Measurements from ENCODE around the gene PDK1.
"Not testable (repeated sequence)": the region's sequence is repeated elsewhere in the genome, so short reads cannot be mapped to it uniquely, and the experiment has no call there.

The PDK1 gene

DNA sequence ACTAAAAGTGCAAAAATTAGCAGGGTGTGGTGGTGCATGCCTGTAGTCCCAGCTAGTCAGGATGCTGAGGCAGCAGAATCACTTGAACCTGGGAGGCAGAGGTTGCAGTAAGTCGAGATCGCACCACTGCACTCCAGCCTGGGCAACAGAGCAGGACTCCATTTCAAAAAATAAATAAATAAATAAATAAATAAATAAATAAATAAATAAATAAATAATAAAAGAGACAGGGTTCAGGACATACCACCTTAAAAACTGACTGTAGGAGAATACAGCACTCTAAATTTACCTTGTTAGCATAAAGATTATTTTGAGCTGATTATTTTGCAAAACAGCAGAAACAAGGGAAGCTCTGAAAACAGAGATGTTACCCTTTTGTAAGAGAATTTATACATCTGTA lies 23.4 kb upstream of the PDK1 start:
- not testable (repeated sequence) for DNase-seq (ENCODE audit: low read depth); H3K36me3 ChIP-seq (ENCODE audit: control insufficient read depth, insufficient read depth, low read length, severe bottlenecking); H3K4me3 ChIP-seq (ENCODE audit: low read length); H3K9ac ChIP-seq (ENCODE audit: low read length); H3K9me3 ChIP-seq (ENCODE audit: control insufficient read depth, low read length); H3K27me3 ChIP-seq (replicated peaks; ENCODE audit: control insufficient read depth, insufficient read depth, low read length); H3K4me1 ChIP-seq (ENCODE audit: control insufficient read depth, insufficient read depth, low read length)

- H3K27me3 ChIP-seq (replicated peaks; ENCODE audit: control insufficient read depth, insufficient read depth, low read length), result no peaks in the 10 kb centered on the region
- H3K4me1 ChIP-seq (ENCODE audit: control insufficient read depth, insufficient read depth, low read length), result no peaks in the 10 kb centered on the region
- no peak overlapping the region for H3K4me3 ChIP-seq (ENCODE audit: low read length)
- no peak overlapping the region for H3K9ac ChIP-seq (ENCODE audit: low read length)
- H3K36me3 ChIP-seq (ENCODE audit: control insufficient read depth, insufficient read depth, low read length, severe bottlenecking), result no peaks in the 10 kb centered on the region
- H3K9me3 ChIP-seq (ENCODE audit: control insufficient read depth, low read length), result peaks cover 8% of the 10 kb centered on the region
- DNase-seq (ENCODE audit: low read depth), result no peak
Measured at GRCh38 chr2:172533687-172534086, 22.2 kb upstream of the PDK1 start.

DNA sequence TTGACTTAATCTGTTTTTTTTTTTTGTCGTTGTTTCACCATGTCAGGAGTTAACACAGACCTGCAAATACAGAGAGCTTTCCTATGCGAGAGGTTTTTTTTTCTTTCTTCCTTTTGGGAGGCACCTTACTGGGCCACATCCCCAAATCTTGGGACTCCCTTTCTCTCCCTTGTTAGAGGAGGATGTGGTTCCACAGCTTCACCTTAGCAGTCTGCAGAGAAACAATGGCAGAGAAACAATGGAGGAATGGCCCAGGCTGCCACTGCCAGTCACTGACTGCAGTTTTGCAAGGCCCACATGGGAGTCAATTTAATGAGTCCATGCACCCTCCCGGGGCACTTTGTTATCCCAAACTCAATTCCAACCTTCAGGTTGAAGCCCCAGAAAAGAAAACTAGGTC lies 20.8 kb upstream of the PDK1 start:
- DNase-seq (ENCODE audit: low read depth), result no peak
- H3K9ac ChIP-seq (ENCODE audit: low read length), result no peak overlapping the region
- no peaks in the 10 kb centered on the region for H3K36me3 ChIP-seq (ENCODE audit: control insufficient read depth, insufficient read depth, low read length, severe bottlenecking)
- no peak overlapping the region for H3K4me3 ChIP-seq (ENCODE audit: low read length)
- H3K9me3 ChIP-seq (ENCODE audit: control insufficient read depth, low read length), result peaks cover 19% of the 10 kb centered on the region
- H3K27me3 ChIP-seq (replicated peaks; ENCODE audit: control insufficient read depth, insufficient read depth, low read length), result no peaks in the 10 kb centered on the region
- no peaks in the 10 kb centered on the region for H3K4me1 ChIP-seq (ENCODE audit: control insufficient read depth, insufficient read depth, low read length)

DNA sequence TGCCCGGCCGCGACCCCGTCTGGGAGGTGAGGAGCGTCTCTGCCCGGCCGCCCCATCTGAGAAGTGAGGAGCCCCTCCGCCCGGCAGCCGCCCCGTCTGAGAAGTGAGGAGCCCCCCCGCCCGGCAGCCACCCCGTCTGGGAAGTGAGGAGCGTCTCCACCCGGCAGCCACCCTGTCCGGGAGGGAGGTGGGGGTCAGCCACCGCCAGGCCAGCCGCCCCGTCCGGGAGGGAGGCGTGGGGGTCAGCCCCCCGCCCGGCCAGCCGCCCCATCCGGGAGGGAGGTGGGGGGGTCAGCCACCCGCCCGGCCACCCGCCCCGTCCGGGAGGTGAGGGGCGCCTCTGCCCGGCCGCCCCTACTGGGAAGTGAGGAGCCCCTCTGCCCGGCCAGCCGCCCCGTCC lies 18.0 kb upstream of the PDK1 start:
- H3K9ac ChIP-seq (ENCODE audit: low read length); DNase-seq (ENCODE audit: low read depth); H3K36me3 ChIP-seq (ENCODE audit: control insufficient read depth, insufficient read depth, low read length, severe bottlenecking); H3K4me1 ChIP-seq (ENCODE audit: control insufficient read depth, insufficient read depth, low read length); H3K27me3 ChIP-seq (replicated peaks; ENCODE audit: control insufficient read depth, insufficient read depth, low read length); H3K4me3 ChIP-seq (ENCODE audit: low read length): not testable (repeated sequence)
- peaks cover 20% of the 10 kb centered on the region for H3K9me3 ChIP-seq (ENCODE audit: control insufficient read depth, low read length)

DNA sequence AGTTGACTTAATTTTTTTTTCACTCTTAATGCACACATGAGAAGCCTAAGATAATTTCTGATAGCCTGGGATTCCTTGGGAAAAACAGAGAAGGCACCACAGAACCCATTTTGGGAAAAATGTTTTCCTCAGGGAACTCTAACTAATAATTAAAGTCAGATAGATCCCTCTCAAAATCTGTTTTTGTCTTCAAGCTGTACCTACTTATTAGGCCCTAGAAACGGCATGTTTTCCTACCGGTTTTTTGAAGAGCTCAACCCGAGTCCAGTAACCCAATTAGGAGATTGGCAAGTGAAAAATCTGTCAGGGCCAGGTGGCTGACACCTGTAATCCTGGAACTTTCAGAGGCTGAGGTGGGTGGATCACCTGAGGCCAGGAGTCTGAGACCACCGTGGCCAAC lies 16.1 kb upstream of the PDK1 start:
- H3K9me3 ChIP-seq (ENCODE audit: control insufficient read depth, low read length), result peaks cover 11% of the 10 kb centered on the region
- H3K9ac ChIP-seq (ENCODE audit: low read length), result no peak overlapping the region
- H3K36me3 ChIP-seq (ENCODE audit: control insufficient read depth, insufficient read depth, low read length, severe bottlenecking), result no peaks in the 10 kb centered on the region
- no peaks in the 10 kb centered on the region for H3K27me3 ChIP-seq (replicated peaks; ENCODE audit: control insufficient read depth, insufficient read depth, low read length)
- H3K4me3 ChIP-seq (ENCODE audit: low read length), result no peak overlapping the region
- DNase-seq (ENCODE audit: low read depth), result no peak
- no peaks in the 10 kb centered on the region for H3K4me1 ChIP-seq (ENCODE audit: control insufficient read depth, insufficient read depth, low read length)

GRCh38 chr2:172540421-172540820 lies 15.5 kb upstream of the PDK1 start:
- H3K27me3 ChIP-seq (replicated peaks; ENCODE audit: control insufficient read depth, insufficient read depth, low read length), result no peaks in the 10 kb centered on the region
- H3K4me3 ChIP-seq (ENCODE audit: low read length), result no peak overlapping the region
- peak; percentile 41 for DNase-seq (ENCODE audit: low read depth)
- H3K36me3 ChIP-seq (ENCODE audit: control insufficient read depth, insufficient read depth, low read length, severe bottlenecking), result no peaks in the 10 kb centered on the region
- peaks cover 11% of the 10 kb centered on the region for H3K9me3 ChIP-seq (ENCODE audit: control insufficient read depth, low read length)
- no peak overlapping the region for H3K9ac ChIP-seq (ENCODE audit: low read length)
- H3K4me1 ChIP-seq (ENCODE audit: control insufficient read depth, insufficient read depth, low read length), result no peaks in the 10 kb centered on the region

DNA sequence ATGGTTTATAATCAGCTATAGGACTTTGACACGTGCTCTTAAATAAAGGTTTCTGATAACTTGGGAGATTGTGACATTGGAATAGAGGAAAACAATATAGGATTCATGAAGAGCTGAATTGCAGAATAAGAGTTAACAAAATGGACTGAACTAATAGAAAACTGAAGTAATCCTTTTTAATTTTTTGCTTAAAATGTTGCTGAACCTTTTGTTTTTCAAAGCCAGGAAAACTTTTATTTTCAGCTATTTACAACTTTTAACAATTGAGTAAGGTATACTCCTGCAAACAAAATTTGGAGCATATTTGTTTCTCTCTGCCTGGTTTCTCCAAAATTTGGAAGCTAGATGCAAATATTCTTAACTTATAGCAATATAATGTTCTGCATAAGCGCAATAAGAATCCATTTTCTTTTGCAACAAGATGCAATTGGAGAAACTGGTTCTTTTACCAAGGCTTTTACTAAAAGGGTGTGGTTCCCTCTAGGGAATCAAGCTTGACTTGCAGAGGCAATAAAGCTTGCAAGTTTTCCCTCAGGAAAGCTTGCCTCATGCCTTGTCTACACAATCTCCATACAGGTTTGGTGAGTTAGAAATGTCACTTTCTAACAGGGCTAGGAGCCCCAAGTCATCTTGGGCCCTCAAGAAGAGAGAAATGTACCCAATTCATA lies 10.3 kb upstream of the PDK1 start:
- H3K27me3 ChIP-seq (replicated peaks; ENCODE audit: control insufficient read depth, insufficient read depth, low read length), result no peaks in the 10 kb centered on the region

DNA sequence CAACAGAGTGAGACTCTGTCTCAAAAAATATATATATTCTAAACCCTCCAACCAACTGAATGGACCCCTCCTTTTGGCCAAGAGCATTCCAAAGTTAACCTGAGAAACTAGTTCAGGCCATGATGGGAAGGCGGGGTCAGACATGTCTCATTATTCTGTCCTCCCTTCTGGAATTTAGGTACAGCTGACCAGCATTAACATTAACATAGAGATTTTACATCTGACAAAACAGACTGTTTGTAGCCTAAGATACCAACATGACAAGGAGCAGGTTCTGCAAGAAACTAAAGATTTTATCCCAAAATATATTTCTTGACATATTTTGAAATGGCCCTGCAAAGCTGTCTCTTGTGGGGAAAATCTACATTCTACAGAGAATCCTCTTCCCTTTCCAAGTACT lies 6.8 kb upstream of the PDK1 start:
- Histone ChIP-seq H3K9ac (ENCODE audit: low read length) (no peak overlapping the region), H3K36me3 (ENCODE audit: control insufficient read depth, insufficient read depth, low read length, severe bottlenecking) (no peaks in the 10 kb centered on the region), H3K4me1 (ENCODE audit: control insufficient read depth, insufficient read depth, low read length) (peaks cover 35% of the 10 kb centered on the region), H3K4me3 (ENCODE audit: low read length) (no peak overlapping the region), H3K9me3 (ENCODE audit: control insufficient read depth, low read length) (no peaks in the 10 kb centered on the region), H3K27me3 (replicated peaks; ENCODE audit: control insufficient read depth, insufficient read depth, low read length) (no peaks in the 10 kb centered on the region)
- DNase-seq (ENCODE audit: low read depth), result no peak

More for the DNA sequence above, 10.3 kb upstream of the PDK1 start:
- H3K9ac ChIP-seq (ENCODE audit: low read length), result no peak overlapping the region
- no peak overlapping the region for H3K4me3 ChIP-seq (ENCODE audit: low read length)
- peaks cover 7% of the 10 kb centered on the region for H3K4me1 ChIP-seq (ENCODE audit: control insufficient read depth, insufficient read depth, low read length)
- no peaks in the 10 kb centered on the region for H3K36me3 ChIP-seq (ENCODE audit: control insufficient read depth, insufficient read depth, low read length, severe bottlenecking)
- H3K9me3 ChIP-seq (ENCODE audit: control insufficient read depth, low read length), result no peaks in the 10 kb centered on the region
- peak; percentile 75 for DNase-seq (ENCODE audit: low read depth)

- H3K9ac ChIP-seq (ENCODE audit: low read length); DNase-seq (ENCODE audit: low read depth); H3K4me3 ChIP-seq (ENCODE audit: low read length); H3K9me3 ChIP-seq (ENCODE audit: control insufficient read depth, low read length); H3K36me3 ChIP-seq (ENCODE audit: control insufficient read depth, insufficient read depth, low read length, severe bottlenecking); H3K27me3 ChIP-seq (replicated peaks; ENCODE audit: control insufficient read depth, insufficient read depth, low read length): not testable (repeated sequence)
- peaks cover 37% of the 10 kb centered on the region for H3K4me1 ChIP-seq (ENCODE audit: control insufficient read depth, insufficient read depth, low read length)
Measured at GRCh38 chr2:172549802-172550201, 6.1 kb upstream of the PDK1 start.

GRCh38 chr2:172550419-172550818 lies 5.5 kb upstream of the PDK1 start:
- no peaks in the 10 kb centered on the region for H3K9me3 ChIP-seq (ENCODE audit: control insufficient read depth, low read length)
- no peak for DNase-seq (ENCODE audit: low read depth)

GRCh38 chr2:172551271-172551670 lies 4.6 kb upstream of the PDK1 start:
- DNase-seq (ENCODE audit: low read depth), result peak; percentile 46
- Histone ChIP-seq H3K9ac (ENCODE audit: low read length) (peak overlapping the region; percentile 75), H3K4me1 (ENCODE audit: control insufficient read depth, insufficient read depth, low read length) (peaks cover 36% of the 10 kb centered on the region), H3K4me3 (ENCODE audit: low read length) (peak overlapping the region; percentile 48), H3K27me3 (replicated peaks; ENCODE audit: control insufficient read depth, insufficient read depth, low read length) (no peaks in the 10 kb centered on the region), H3K9me3 (ENCODE audit: control insufficient read depth, low read length) (no peaks in the 10 kb centered on the region), H3K36me3 (ENCODE audit: control insufficient read depth, insufficient read depth, low read length, severe bottlenecking) (no peaks in the 10 kb centered on the region)

More at GRCh38 chr2:172550419-172550818, 5.5 kb upstream of the PDK1 start:
- Histone ChIP-seq H3K27me3 (replicated peaks; ENCODE audit: control insufficient read depth, insufficient read depth, low read length) (no peaks in the 10 kb centered on the region), H3K9ac (ENCODE audit: low read length) (peak overlapping the region; percentile 75), H3K4me3 (ENCODE audit: low read length) (no peak overlapping the region), H3K36me3 (ENCODE audit: control insufficient read depth, insufficient read depth, low read length, severe bottlenecking) (no peaks in the 10 kb centered on the region), H3K4me1 (ENCODE audit: control insufficient read depth, insufficient read depth, low read length) (peaks cover 42% of the 10 kb centered on the region)

Data from adipocyte (in vitro differentiated cells).